Aorta (tissue), 4 donors: ENCODE results near the gene CNIH1. TPM values are rescaled to one million over a fixed set of nuclear protein-coding genes. Genes with fewer than 3 reads are reported as not detected.

ENCODE experiments used
- polyA plus RNA-seq, 2 donors: library from polyadenylated mRNA; stranded (reverse); fragments of 200-250 nt; gene quantifications; one replicate each; pipeline ENCODE4 v1.2.3, GENCODE V29; 2013
- total RNA-seq, 2 donors: library from RNA; stranded (reverse); fragmentation: NEBNext Ultra II Directional; extraction: Animal tissue kit (Norgen Biotek cat#: 25700); gene quantifications; one replicate each; pipeline ENCODE4 v1.2.1, GENCODE V29; 2021
- donor health status: healthy with polysubstance abuse.
- donor health status: Bipolar disorder and iron deficiency.
- donor health status: DM: no; HTN: no; CAD: no.
- donor health status: DM: yes; HTN: yes; CAD: no.

Gene CNIH1
- total and polyA plus RNA-seq, 4 donors = 83.3 to 92.3 (median 88.8) TPM

Other genes starting within 250 kb of the CNIH1 start
- 10 to 100 TPM in 1 of 2 donors, 1 to 10 TPM in 1; 8.1 to 10.5 TPM for gene CDKN3, start 44.4 kb downstream of the CNIH1 start, total RNA-seq
- gene CDKN3, start 44.4 kb downstream of the CNIH1 start, polyA plus RNA-seq = 1 to 10 TPM; 2.2 to 4.8 TPM
- gene GMFB, start 47.6 kb upstream of the CNIH1 start, total RNA-seq = 10 to 100 TPM; 37.6 to 40.2 TPM
- gene GMFB, start 47.6 kb upstream of the CNIH1 start, polyA plus RNA-seq = 10 to 100 TPM; 11.9 to 31.6 TPM
- 10 to 100 TPM; 18.7 to 25.4 TPM for gene CGRRF1, start 68.5 kb upstream of the CNIH1 start, total RNA-seq
- 10 to 100 TPM; 19.9 to 21.3 TPM for gene CGRRF1, start 68.5 kb upstream of the CNIH1 start, polyA plus RNA-seq
- gene SAMD4A, start 125.8 kb upstream of the CNIH1 start, total RNA-seq = 100 to 1,000 TPM; 131 to 386 TPM
- 10 to 100 TPM; 18.8 to 74.1 TPM for gene SAMD4A, start 125.8 kb upstream of the CNIH1 start, polyA plus RNA-seq